GM12872 (cell line): ENCODE measurements around the gene SND1.

Experiments used
- CTCF ChIP-seq: IDR thresholded peaks from 3 replicates; pipeline ENCODE4 v1.5.1; 2011; ENCODE audit warnings: low read depth, mild to moderate bottlenecking, low read length, moderate library complexity; ENCODE audit not compliant: insufficient read depth

The SND1 gene

GRCh38 chr7:127816354-127817190 is 164.6 kb downstream of the SND1 start:
- no peak for TF ChIP-seq CTCF

- no peak for TF ChIP-seq CTCF
Measured at GRCh38 chr7:127817466-127817865, 165.5 kb downstream of the SND1 start.

DNA sequence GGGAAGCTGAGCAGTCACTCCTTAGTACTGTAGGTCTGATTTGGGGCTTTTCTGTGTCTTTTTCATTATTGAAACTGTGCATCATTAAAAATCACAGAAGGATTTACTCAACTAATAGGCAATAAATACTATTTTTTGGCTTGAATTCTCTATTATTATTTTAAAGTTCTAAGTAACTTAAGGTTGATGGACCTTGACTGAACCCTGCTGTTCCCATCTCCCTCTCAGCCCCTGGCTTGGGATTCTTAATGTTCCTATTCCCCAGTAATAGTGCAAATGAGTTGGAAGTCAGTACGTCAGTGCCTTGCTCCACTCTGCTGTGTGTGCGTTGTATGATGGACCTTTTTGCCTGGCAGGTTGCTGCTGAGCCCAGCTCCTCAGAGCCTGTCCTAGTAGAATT is 166.3 kb downstream of the SND1 start:
- no peak for TF ChIP-seq CTCF

- TF ChIP-seq CTCF = no peak
Measured at GRCh38 chr7:127819975-127820731, 168.2 kb downstream of the SND1 start.

DNA sequence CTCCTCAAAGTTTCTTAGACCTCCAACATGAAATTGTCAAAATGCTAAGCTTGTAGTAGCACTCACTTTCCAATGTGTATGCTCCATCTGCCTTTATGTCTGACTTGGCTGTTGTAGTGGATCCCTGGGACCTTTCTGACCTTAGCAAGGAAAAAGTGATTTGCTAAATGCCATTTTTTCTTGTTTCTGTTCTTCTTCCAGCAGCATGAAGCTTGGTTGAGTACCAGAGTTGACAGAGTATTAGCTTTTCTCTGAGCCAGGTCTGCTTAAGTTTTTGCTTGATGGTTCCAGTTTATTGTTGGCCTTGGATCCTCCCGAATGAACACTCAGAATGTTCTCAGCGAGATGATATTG is 168.7 kb downstream of the SND1 start:
- no peak for TF ChIP-seq CTCF

DNA sequence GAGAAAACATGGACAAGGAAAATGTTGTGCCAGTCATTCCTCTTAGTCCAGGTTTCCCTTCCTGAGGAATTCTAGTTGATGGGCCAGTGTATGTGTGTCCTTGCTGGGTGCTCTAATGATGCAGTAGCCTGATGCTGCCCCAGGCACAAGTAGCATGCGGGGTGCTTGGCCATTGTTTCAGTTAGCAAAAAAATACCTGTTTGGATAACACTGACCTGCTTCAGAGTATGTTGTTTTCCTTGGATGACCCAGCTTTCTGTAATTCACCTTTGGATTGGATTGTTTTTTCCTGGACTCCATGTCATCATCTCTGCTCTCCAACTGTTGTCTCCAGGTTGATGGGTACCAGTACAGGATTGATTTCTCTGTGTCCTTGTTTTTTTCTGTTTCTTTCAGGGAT is 169.2 kb downstream of the SND1 start:
- no peak for TF ChIP-seq CTCF

GRCh38 chr7:127822822-127823508 is 171.0 kb downstream of the SND1 start:
- TF ChIP-seq CTCF = no peak
